Thoracic aorta (tissue), 2 donors: Measurements from ENCODE around the gene GJB2. TPM values are rescaled to one million over a fixed set of nuclear protein-coding genes. Genes with fewer than 3 reads are reported as not detected.

ENCODE experiments used
- total RNA-seq, 2 donors: library from RNA; depleted of rRNA; stranded (reverse); fragments of >200 nt; gene quantifications; one replicate each; pipeline versions ENCODE4 v1.1.0 to v1.2.3, GENCODE V29; 2016

The GJB2 gene
- total RNA-seq, 2 donors from 2014 or later = 0.27 to 1.1 TPM

Other genes with a start within 250 kb of the GJB2 start
- 100 to 1,000 TPM in 1 of 2 donors, 10 to 100 TPM in 1; 94.2 to 102 TPM for gene ZMYM2, start 234.2 kb downstream of the GJB2 start, total RNA-seq
- under 1 TPM in 1 of 2 donors, not detected in 1; under 0.01 TPM for gene GJA3, start 31.9 kb downstream of the GJB2 start, total RNA-seq
- not detected for gene GJB6, start 39.4 kb upstream of the GJB2 start, total RNA-seq